Measurements from ENCODE around the gene KCNK6. TPM values are rescaled to one million over a fixed set of nuclear protein-coding genes. Genes with fewer than 3 reads are reported as not detected.

KCNK6 gene
- total RNA-seq, 1 donor from 2014 or later, result 0.92 TPM

DNA sequence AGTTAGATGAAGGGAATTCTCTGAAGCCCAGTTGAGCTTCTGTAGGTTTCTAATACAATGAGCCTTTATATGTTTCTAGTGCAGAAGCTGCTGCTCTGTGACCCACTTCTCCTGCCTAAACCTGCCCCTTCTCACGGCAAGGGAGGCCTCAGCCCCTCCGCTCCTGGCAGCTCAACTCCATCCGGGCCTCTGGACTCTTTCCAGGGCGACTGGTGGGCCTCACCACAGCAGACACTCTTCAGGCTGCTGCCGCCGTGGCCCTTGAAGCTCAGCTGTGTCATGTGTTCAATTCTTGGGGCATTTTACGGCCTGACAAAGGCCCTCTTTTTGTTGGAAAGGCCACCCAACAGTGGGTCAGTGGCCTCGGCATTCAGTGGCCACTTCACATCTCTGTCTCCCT, 25.6 kb upstream of the KCNK6 start:
- H3K4me3 ChIP-seq, result no peak overlapping the region
- no peak overlapping the region for H3K27ac ChIP-seq

DNA sequence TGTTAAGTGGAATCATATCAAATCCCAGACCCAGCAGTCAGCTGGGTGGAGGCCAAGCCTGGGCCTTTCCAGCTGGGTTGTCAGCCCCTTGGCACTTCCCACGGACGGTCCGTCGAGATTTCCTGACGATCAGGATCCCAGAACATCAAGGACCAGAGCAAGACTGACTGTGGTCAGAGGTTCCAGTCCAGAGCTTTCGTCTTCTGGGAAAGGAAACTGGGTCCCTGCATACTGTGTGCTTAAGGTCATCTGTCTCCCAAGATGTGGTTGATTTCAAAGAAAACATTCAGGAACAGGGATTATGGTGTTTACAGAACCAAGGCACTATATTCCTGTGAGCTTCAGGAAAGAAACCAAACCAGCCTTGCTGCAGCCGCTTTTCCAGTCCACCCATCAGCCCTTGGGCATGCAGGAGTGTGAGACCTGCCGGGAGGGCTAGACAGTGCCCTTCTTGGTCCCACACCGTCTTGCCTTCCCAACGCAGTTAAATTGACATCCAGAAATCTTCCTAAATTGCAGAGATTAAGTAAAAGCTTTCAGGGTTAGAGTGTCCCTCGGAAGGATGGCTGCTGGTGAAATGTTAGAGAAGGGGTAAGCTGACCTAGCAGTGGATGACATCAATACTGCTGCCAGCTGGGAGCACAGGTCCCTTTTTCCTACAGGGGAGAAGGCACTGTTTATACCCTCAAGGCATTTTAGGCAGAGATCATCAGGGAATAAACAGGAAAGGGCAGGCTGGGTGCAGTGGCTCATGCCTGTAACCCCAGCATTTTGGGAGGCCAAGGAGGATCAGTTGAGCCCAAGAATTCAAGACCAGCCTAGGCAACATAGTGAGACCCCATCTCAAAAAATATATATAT, 20.6 kb upstream of the KCNK6 start:
- no peaks in the 10 kb centered on the region for H3K4me1 ChIP-seq
- H3F3A ChIP-seq (ENCODE audit: low read depth), result peaks cover under 1% of the 10 kb centered on the region
- H3K4me1 Mint-ChIP-seq, result peaks cover 9% of the 10 kb centered on the region
- H3K4me3 Mint-ChIP-seq, result no peak overlapping the region
- no peaks in the 10 kb centered on the region for H3K36me3 ChIP-seq
- no peaks in the 10 kb centered on the region for H3K9me3 ChIP-seq (ENCODE audit: low read depth)
- no peak overlapping the region for H2AFZ ChIP-seq (replicated peaks)
- no peaks in the 10 kb centered on the region for H3K9me3 Mint-ChIP-seq
- no peaks in the 10 kb centered on the region for H4K20me1 ChIP-seq (ENCODE audit: low read depth)
- peaks cover 11% of the 10 kb centered on the region for H3K27me3 ChIP-seq
- H3K27ac Mint-ChIP-seq, result no peak overlapping the region
- TF ChIP-seq EZH2 (IDR thresholded peaks at IDR 0.05), result no peak
- no peaks in the 10 kb centered on the region for H3K36me3 Mint-ChIP-seq
- H3K4me3 ChIP-seq, result no peak overlapping the region
- H3K9ac ChIP-seq, result no peak overlapping the region
- H3K79me2 ChIP-seq (ENCODE audit: low read depth), result no peaks in the 10 kb centered on the region
- no peak overlapping the region for H3K4me2 ChIP-seq
- no peak for DNase-seq (ENCODE audit: low spot score)
- no peak overlapping the region for H3K27ac ChIP-seq
- no peaks in the 10 kb centered on the region for H3K27me3 Mint-ChIP-seq (ENCODE audit: insufficient read depth, low read depth)

More for the DNA sequence above, 25.6 kb upstream of the KCNK6 start:
- no peak for DNase-seq (ENCODE audit: low spot score)
- no peaks in the 10 kb centered on the region for H3K27me3 Mint-ChIP-seq (ENCODE audit: insufficient read depth, low read depth)
- no peaks in the 10 kb centered on the region for H3K9me3 Mint-ChIP-seq
- no peaks in the 10 kb centered on the region for H3F3A ChIP-seq (ENCODE audit: low read depth)
- no peaks in the 10 kb centered on the region for H3K4me1 ChIP-seq
- no peaks in the 10 kb centered on the region for H3K79me2 ChIP-seq (ENCODE audit: low read depth)
- H2AFZ ChIP-seq (replicated peaks), result no peak overlapping the region
- no peaks in the 10 kb centered on the region for H3K27me3 ChIP-seq
- H4K20me1 ChIP-seq (ENCODE audit: low read depth), result no peaks in the 10 kb centered on the region
- H3K36me3 Mint-ChIP-seq, result no peaks in the 10 kb centered on the region
- H3K4me1 Mint-ChIP-seq, result peaks cover 19% of the 10 kb centered on the region
- no peak overlapping the region for H3K4me3 Mint-ChIP-seq
- H3K4me2 ChIP-seq, result no peak overlapping the region
- H3K9ac ChIP-seq, result no peak overlapping the region
- H3K36me3 ChIP-seq, result no peaks in the 10 kb centered on the region
- TF ChIP-seq EZH2 (IDR thresholded peaks at IDR 0.05), result no peak
- TF ChIP-seq EZH2phosphoT487 (IDR thresholded peaks at IDR 0.05), result no peak
- TF ChIP-seq, protein P1, sequence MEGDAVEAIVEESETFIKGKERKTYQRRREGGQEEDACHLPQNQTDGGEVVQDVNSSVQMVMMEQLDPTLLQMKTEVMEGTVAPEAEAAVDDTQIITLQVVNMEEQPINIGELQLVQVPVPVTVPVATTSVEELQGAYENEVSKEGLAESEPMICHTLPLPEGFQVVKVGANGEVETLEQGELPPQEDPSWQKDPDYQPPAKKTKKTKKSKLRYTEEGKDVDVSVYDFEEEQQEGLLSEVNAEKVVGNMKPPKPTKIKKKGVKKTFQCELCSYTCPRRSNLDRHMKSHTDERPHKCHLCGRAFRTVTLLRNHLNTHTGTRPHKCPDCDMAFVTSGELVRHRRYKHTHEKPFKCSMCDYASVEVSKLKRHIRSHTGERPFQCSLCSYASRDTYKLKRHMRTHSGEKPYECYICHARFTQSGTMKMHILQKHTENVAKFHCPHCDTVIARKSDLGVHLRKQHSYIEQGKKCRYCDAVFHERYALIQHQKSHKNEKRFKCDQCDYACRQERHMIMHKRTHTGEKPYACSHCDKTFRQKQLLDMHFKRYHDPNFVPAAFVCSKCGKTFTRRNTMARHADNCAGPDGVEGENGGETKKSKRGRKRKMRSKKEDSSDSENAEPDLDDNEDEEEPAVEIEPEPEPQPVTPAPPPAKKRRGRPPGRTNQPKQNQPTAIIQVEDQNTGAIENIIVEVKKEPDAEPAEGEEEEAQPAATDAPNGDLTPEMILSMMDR (IDR thresholded peaks at IDR 0.05), result no peak
- no peaks in the 10 kb centered on the region for H3K9me3 ChIP-seq (ENCODE audit: low read depth)
- peak overlapping the region; percentile 32 for H3K27ac Mint-ChIP-seq

DNA sequence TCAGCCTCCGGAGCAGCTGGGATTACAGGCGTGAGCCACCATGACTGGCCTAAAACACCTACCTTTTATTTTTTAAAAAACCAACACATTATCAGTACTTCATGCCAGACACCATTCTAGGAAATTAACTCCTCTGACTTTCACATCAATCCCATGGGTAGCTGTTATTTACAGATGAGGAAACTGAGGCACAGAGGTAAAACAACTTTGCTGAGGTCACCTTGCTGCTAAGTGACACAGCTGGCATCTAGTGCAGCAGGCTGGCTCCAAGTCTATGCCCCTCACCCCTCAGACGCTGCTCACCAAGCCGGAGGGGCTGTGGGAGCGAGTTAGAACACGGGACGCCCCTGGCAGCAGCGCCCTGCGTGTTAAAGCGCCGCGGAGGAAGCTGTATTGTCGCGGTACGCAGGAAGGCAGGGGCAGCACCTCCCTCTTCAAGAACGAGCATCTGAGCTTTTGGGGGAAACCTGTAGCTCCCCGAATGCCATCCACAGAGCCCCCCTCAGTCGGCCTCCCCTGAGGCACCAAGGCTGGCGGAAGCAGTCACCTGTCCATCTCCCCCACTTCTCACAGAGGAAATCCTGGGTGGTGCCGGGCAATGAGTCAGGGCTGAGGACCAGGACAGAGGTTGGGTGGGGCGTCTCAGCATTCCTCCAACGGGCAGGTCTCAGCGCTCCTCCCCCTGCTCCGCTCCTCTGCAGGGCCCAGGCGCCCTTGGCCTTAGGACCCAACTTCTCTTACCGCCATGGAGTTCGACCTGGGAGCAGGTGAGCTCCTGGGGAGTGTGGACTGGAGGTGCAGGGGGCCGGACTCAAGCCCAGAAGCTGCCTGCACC, 15.9 kb upstream of the KCNK6 start, which contains the start of gene C19orf33:
Gene C19orf33 (plus strand): TSS at position 735 of the 835 bp plus-strand sequence. CDS start 11 bp downstream, at position 746.
- no peak within 1 kb of the TSS for H3K27ac Mint-ChIP-seq
- peak within 1 kb of the TSS; percentile 69 for H3K4me2 ChIP-seq
- H3K27me3 ChIP-seq, result peaks cover 17% of the 10 kb centered on the region
- H3F3A ChIP-seq (ENCODE audit: low read depth), result peaks cover 15% of the 10 kb centered on the region
- H3K4me1 Mint-ChIP-seq, result peaks cover 5% of the 10 kb centered on the region
- H3K4me1 ChIP-seq, result peaks cover 5% of the 10 kb centered on the region
- H3K9me3 Mint-ChIP-seq, result no peaks in the 10 kb centered on the region
- peaks cover 4% of the 10 kb centered on the region for H3K27me3 Mint-ChIP-seq (ENCODE audit: insufficient read depth, low read depth)
- no peak for DNase-seq (ENCODE audit: low spot score)
- no peak within 1 kb of the TSS for H3K4me3 Mint-ChIP-seq
- no peaks in the 10 kb centered on the region for H3K36me3 ChIP-seq
- no peaks in the 10 kb centered on the region for H3K36me3 Mint-ChIP-seq
- H3K27ac ChIP-seq, result no peak within 1 kb of the TSS
- H3K4me3 ChIP-seq, result peak within 1 kb of the TSS; percentile 26
- H2AFZ ChIP-seq (replicated peaks), result no peak within 1 kb of the TSS
- no peak within 1 kb of the TSS for H3K9ac ChIP-seq
- H3K9me3 ChIP-seq (ENCODE audit: low read depth), result no peaks in the 10 kb centered on the region
- H4K20me1 ChIP-seq (ENCODE audit: low read depth), result peaks cover 3% of the 10 kb centered on the region
- no peaks in the 10 kb centered on the region for H3K79me2 ChIP-seq (ENCODE audit: low read depth)
- no peak for TF ChIP-seq EZH2phosphoT487 (IDR thresholded peaks at IDR 0.05)
- TF ChIP-seq, protein P1 (IDR thresholded peaks at IDR 0.05), result no peak
- no peak for TF ChIP-seq EZH2 (IDR thresholded peaks at IDR 0.05)

Measured in neural progenitor cell (in vitro differentiated cells).